Activated naive CD4-positive, alpha-beta T cell treated with anti-CD3 and anti-CD28 coated beads, Interleukin-2, amount 10 ng/mL, durations not matched to agents 7 days and 5 days (primary cell): ENCODE results near the gene WNT4.

Experiments
- CTCF ChIA-PET: fragments of 350-600 bp; sonication (Branson Sonifier 250); formaldehyde crosslinking; loops from one replicate; lab custom pipeline; 2021; ENCODE audit warnings: antibody characterized with exemption; lab: Charles Lee
- DNase-seq: peaks from one replicate; pipeline ENCODE4 v3.0.0-alpha.2; 2020
- H3K27ac Mint-ChIP-seq: one replicate; pipeline ENCODE4 v1.8.0; 2021; ENCODE audit warnings: mild to moderate bottlenecking, moderate library complexity, mixed read lengths
- H3K27me3 Mint-ChIP-seq: one replicate; pipeline ENCODE4 v1.8.0; 2021; ENCODE audit warnings: mild to moderate bottlenecking, mixed read lengths
- H3K36me3 Mint-ChIP-seq: one replicate; pipeline ENCODE4 v1.8.0; 2021; ENCODE audit warnings: mixed read lengths
- H3K4me1 Mint-ChIP-seq: one replicate; pipeline ENCODE4 v1.8.0; 2021; ENCODE audit warnings: mixed read lengths
- H3K4me3 Mint-ChIP-seq: one replicate; pipeline ENCODE4 v1.8.0; 2021; ENCODE audit warnings: mild to moderate bottlenecking, moderate library complexity, mixed read lengths
- H3K9me3 Mint-ChIP-seq: one replicate; pipeline ENCODE4 v1.8.0; 2021; ENCODE audit warnings: mixed read lengths

Gene WNT4

DNA sequence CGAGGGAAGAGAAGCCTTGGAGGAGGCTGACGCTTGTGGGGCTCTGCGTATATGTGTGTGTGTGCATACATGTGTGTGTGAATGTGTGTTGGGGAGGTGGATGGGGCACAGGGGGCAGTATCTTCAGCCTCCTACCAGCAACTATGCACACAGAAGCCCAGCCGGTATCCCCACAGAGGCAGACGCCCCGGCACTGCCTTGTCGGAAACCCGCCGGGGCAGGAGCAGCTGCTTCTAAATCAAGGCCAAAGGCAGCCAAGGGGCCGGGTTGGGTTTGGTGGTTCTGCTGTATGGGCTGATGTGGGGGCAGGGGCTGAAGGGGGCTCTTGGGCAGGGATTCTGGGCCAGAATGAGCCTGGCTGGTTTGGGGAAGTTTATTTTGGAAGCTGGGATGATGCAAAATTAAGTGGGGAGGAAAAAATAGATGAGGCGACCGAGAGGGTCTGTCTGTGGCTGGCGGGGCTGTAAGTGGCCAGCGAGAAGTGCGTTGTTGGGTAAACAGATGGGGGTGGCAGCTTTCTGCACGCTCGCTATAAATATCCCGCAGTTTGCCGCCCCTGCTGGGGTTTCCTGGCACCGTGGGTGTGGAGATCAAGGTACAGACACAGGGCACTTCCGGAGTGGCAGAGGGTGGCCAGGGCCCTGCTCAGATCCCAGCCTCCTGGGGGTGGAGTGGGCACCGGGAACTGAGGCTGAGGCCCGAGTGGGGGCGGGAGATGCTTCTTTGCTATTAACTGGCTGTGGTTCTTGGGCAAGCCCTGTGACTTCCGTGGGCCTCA lies 11.0 kb upstream of the WNT4 start:
- peaks cover 66% of the 10 kb centered on the region for H3K27me3 Mint-ChIP-seq
- DNase-seq = no peak
- peak overlapping the region; percentile 7 for H3K27ac Mint-ChIP-seq
- CTCF ChIA-PET = no interaction called here
- no peaks in the 10 kb centered on the region for H3K4me1 Mint-ChIP-seq
- no peaks in the 10 kb centered on the region for H3K9me3 Mint-ChIP-seq
- H3K4me3 Mint-ChIP-seq = no peak overlapping the region
- no peaks in the 10 kb centered on the region for H3K36me3 Mint-ChIP-seq

DNA sequence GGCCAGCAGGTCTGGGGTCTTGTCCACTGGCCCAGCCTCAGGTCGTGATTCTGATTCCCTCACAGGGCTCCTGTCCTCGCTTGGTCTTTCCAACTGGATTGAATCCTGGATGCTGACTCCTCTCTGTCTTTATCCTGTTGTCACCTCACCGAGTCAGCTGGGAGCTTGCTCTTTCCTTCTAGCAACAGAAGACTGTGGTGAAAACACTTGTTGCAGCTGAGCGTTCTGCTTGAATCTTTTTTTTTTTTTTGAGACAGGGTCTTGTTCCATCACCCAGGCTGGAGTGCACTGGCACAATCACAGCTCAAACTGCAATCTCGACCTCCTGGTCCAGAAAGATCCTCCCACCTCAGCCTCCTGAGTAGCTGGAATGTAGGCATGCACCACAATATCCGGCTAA lies 8.0 kb upstream of the WNT4 start:
- H3K4me1 Mint-ChIP-seq = no peaks in the 10 kb centered on the region
- H3K4me3 Mint-ChIP-seq = no peak overlapping the region
- CTCF ChIA-PET = no interaction called here
- peaks cover 79% of the 10 kb centered on the region for H3K27me3 Mint-ChIP-seq
- H3K27ac Mint-ChIP-seq = no peak overlapping the region
- DNase-seq = no peak
- H3K9me3 Mint-ChIP-seq = no peaks in the 10 kb centered on the region
- H3K36me3 Mint-ChIP-seq = no peaks in the 10 kb centered on the region

DNA sequence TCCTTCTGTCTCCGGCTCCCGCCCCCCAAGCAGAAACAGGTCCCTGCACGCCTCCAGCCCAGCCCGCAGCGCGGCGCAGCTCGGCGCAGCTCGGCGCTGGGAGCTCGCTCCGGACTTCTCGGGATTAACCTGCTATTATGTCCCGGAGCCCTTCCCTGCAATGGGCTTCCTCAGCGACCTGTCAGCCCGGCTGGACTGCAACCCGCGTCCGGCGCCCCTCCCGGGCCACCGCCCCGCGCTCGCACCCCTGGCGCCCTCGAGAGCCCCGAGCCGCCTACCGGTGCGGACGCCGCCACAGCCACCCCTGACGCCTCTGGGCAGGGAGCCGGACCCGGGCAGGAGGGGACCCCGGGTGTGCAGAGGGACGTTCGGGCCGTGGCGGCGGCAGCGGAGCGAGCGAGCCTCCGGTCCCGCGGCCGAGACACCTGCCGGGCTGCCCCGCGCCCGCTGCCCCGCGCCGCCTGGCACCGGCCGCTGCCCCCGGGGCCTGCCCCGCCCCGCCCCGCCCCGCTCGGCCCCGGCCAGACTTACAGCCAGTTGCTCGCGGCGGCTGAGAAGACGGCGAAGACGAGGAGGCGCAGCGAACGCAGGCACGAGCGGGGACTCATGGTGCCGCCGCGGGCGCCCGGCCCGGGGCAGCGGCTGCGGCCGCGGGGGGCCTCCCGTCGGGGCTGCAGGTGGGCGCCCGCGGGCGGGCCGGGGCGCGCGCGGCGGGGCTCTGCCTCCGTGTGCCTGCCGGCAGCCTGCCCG lies 407 bp downstream of the WNT4 start:
- no peak overlapping the region for H3K4me3 Mint-ChIP-seq
- DNase-seq = no peak
- H3K9me3 Mint-ChIP-seq = no peaks in the 10 kb centered on the region
- H3K27me3 Mint-ChIP-seq = peaks cover 90% of the 10 kb centered on the region
- no peak overlapping the region for H3K27ac Mint-ChIP-seq
- CTCF ChIA-PET = interaction anchor here (0.9 to 2.8 kb wide), 3 partner anchors 12 to 132 kb away, joined by 3 to 18 read pairs (median 4); no protein-coding TSS in a partner anchor
- H3K36me3 Mint-ChIP-seq = no peaks in the 10 kb centered on the region
- H3K4me1 Mint-ChIP-seq = peaks cover 7% of the 10 kb centered on the region

DNA sequence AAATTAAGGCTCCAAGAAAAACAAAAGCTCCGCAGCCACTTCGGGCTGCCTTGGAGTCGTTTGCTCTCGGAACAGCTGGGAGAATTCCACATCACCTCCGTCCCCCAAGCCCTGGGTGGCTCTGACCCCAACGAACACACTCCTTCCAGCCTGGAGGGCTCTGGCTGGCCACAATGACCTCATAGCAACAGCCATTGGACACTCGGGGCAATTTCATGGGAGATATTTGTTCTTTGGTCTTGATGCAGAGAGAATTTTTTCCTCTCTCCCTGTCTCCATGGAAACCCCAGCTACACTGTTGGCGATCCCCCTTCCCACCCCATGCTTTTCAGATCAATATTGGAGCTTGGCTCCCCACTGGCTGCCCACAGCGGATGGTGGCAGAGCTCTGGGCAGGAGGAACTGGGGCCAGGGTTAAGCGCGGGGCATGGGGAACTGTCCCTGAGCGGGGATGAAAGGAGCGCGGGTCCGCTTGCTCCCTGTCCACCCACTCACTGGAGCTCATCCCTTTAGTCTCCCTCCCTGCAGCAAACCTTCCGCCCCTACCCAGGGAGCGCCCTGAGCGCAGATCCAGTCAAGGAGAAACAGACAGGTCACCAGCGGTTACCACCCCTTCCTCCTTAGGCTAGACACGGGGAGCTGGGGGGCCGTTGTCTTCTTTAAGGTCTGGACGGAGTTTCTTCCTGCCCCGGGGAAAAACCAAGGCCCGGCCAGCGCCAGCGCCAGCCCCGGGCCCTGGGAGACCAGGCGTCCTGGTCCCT lies 1.2 kb downstream of the WNT4 start:
- Mint-ChIP-seq H3K27ac (no peak overlapping the region), H3K4me1 (peaks cover 7% of the 10 kb centered on the region), H3K4me3 (peak overlapping the region; percentile 12), H3K27me3 (peaks cover 89% of the 10 kb centered on the region), H3K9me3 (no peaks in the 10 kb centered on the region), H3K36me3 (no peaks in the 10 kb centered on the region)
- DNase-seq = no peak
- CTCF ChIA-PET = interaction anchor here (0.9 to 2.8 kb wide), 3 partner anchors 11 to 133 kb away, joined by 3 to 18 read pairs (median 4); no protein-coding TSS in a partner anchor

DNA sequence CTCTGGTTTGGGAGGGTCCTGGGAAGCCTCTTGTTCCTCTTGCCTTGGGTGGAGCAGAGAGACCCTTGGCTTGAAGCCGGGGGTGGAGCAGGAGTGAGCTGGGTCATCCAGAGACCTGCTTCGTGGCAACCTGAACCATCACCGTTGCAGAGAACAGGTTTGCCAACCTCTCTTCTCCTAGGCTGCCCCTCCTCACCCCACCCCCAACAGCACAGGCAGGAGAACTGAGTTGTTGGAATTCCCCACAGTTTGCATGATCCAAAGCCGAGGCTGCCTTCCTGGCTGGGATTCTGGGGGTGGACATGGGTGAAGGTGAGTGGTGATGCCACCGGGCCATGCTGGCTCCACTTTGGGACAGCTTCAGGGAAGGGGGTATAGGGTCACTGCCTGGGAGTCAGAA lies 2.2 kb downstream of the WNT4 start:
- Mint-ChIP-seq H3K4me3 (no peak overlapping the region), H3K27ac (no peak overlapping the region), H3K9me3 (no peaks in the 10 kb centered on the region), H3K36me3 (no peaks in the 10 kb centered on the region), H3K27me3 (peaks cover 87% of the 10 kb centered on the region), H3K4me1 (peaks cover 7% of the 10 kb centered on the region)
- no peak for DNase-seq
- CTCF ChIA-PET = interaction anchor here (1.9 to 2.8 kb wide), 2 partner anchors 10 to 276 kb away, joined by 5 to 18 read pairs; no protein-coding TSS in a partner anchor

DNA sequence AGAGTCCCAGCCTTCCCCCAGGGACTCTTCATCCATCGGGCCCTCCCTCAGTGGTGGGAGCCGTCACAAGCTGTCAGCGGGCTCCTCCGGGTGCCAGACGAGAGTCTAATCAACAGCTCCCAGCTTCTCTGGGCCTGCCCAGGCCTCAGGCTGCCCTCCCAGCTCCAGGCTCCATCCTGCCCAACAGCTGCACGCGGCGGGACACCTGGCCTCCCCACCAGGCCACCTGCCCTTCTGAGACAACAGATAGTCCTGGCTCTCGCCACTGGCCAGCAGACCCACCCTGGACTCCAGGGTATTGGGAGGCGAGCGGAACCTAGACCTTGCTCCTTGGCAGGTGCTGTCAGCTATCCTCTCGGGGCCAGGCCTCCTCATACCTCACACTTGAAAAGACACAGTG lies 3.1 kb downstream of the WNT4 start:
- no peak overlapping the region for H3K27ac Mint-ChIP-seq

DNA sequence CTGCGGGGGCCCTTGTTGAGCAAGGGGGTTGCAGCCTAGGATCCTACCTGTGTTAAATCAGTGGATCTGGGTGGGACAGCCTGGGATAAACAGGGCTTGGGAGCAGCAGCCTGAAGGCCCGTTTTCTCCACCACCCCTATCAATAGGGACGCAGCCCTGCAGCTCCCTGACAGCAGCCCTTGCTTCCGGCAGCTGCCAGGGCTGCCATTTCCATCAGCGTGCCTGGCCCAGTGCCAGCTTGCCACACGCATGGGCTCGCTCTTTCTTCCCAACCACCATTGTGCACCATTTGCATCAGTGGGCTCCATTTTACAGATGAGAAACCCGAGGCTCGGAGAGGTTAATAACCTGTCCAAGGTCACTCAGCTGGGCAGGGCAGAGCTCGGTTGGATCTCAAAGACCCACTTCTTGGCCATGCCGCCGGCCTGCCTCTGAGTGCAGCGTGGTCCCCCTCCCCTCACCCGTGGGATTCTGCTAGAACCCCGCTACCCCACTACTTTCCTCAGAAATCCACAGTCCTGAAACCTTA lies 3.8 kb downstream of the WNT4 start:
- no peaks in the 10 kb centered on the region for H3K36me3 Mint-ChIP-seq
- H3K4me1 Mint-ChIP-seq = peaks cover 6% of the 10 kb centered on the region
- DNase-seq = no peak
- no peaks in the 10 kb centered on the region for H3K9me3 Mint-ChIP-seq
- H3K4me3 Mint-ChIP-seq = no peak overlapping the region
- CTCF ChIA-PET = interaction anchor here (1.4 to 1.9 kb wide), 3 partner anchors 34 to 277 kb away, joined by 3 to 6 read pairs (median 5); no protein-coding TSS in a partner anchor
- peaks cover 84% of the 10 kb centered on the region for H3K27me3 Mint-ChIP-seq
- no peak overlapping the region for H3K27ac Mint-ChIP-seq

More for the DNA sequence above, 3.1 kb downstream of the WNT4 start:
- CTCF ChIA-PET = interaction anchor here (1.4 to 2.8 kb wide), 4 partner anchors 9 to 277 kb away, joined by 3 to 18 read pairs (median 6); no protein-coding TSS in a partner anchor
- Mint-ChIP-seq H3K36me3 (no peaks in the 10 kb centered on the region), H3K4me1 (peaks cover 7% of the 10 kb centered on the region), H3K9me3 (no peaks in the 10 kb centered on the region), H3K27me3 (peaks cover 87% of the 10 kb centered on the region), H3K4me3 (no peak overlapping the region)
- no peak for DNase-seq

DNA sequence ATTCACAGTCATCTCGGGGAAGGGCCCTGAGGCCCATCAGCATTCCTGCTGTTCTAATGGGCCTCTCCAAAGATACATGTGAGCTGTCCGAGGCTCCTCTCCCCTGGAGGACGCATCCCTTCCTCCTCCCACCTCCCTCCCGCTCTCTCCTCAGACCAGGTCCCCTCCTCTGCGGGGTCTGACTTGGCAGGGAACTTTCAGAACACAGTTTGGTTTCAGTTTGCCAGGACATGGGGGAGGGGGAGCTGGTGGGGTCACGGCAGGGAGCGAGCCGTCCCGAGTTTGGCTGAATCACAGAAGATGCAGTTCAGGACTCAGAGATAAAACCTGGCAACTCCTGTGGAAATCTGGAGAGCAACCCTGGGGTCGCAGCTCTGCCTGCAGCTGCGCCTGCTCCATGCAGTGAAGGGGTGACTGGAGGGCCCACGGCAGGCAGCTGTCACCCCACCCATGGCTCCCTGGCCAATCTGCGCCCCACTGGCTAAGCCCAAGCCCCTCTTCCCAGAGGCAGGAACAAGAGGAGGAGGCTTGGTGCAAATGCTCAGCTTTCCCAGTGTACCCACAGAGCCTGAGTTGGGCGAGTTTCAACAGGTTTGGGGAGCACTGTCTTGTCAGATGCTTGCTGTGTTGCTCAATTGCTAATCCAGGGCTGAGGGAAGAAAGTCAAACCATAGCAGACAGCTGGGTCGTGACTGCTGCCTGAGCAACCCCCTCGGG lies 5.7 kb downstream of the WNT4 start:
- CTCF ChIA-PET = no interaction called here
- H3K36me3 Mint-ChIP-seq = no peaks in the 10 kb centered on the region
- H3K27ac Mint-ChIP-seq = no peak overlapping the region
- no peak for DNase-seq
- H3K4me1 Mint-ChIP-seq = no peaks in the 10 kb centered on the region
- H3K27me3 Mint-ChIP-seq = peaks cover 78% of the 10 kb centered on the region
- H3K9me3 Mint-ChIP-seq = no peaks in the 10 kb centered on the region
- no peak overlapping the region for H3K4me3 Mint-ChIP-seq

DNA sequence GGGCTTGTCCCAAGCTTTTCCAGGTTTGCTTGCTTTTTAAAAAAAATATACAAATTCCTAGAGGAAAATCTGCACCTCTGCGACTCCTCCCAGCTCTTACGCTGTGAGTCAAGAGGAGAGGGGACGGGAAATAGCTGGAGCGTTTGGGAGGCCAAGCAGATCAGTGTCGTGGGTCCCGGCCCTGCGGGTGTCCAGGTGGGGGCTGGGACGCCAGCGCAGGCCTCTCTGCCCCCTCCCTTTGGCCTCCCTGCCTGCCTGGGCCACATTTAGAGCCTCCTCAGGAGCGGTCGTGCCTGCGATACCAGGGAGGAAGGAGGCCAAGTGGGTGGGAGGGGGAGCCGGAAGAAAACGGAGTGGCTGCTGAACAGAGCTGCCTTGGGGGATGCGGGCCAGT lies 9.0 kb downstream of the WNT4 start:
- Mint-ChIP-seq H3K27ac (no peak overlapping the region), H3K36me3 (no peaks in the 10 kb centered on the region), H3K27me3 (peaks cover 46% of the 10 kb centered on the region), H3K4me1 (no peaks in the 10 kb centered on the region), H3K4me3 (no peak overlapping the region), H3K9me3 (no peaks in the 10 kb centered on the region)
- DNase-seq = no peak
- CTCF ChIA-PET = no interaction called here

DNA sequence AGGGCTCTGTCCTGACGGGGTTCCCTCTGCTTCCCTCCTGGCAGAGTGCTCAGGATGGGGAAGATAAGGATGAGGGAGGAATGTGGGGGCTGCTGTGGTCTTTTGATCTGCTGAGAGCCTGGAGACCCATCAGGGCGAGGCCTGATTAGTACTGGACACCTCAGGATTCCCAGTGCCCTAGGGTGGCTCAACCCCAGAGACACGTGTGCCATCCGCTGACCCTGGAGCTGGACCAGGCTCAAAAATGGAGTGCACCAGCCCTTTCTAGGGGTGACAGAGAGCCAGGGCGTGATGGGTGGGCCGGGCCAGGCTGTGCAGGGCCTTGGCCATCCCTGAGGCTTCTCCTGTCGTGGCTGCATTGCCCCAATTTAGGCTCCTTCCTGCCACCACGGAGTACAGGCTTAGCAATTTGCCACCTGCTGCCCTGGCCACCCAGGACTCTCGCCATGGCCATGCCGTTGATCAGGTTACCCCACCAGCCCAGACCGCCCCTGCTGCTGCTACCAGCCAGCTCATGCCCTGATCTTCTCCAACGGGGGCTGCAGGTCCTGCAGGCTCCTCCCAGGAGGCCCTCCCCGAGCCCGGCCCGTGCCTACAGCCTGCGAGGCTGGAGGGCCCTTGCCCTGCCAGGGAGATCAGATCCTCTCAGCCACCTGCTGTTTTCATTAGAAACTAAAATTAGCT lies 9.5 kb downstream of the WNT4 start:
- Mint-ChIP-seq H3K4me3 (no peak overlapping the region), H3K36me3 (no peaks in the 10 kb centered on the region), H3K9me3 (no peaks in the 10 kb centered on the region), H3K27me3 (peaks cover 40% of the 10 kb centered on the region), H3K27ac (no peak overlapping the region), H3K4me1 (no peaks in the 10 kb centered on the region)
- DNase-seq = no peak
- CTCF ChIA-PET = no interaction called here

DNA sequence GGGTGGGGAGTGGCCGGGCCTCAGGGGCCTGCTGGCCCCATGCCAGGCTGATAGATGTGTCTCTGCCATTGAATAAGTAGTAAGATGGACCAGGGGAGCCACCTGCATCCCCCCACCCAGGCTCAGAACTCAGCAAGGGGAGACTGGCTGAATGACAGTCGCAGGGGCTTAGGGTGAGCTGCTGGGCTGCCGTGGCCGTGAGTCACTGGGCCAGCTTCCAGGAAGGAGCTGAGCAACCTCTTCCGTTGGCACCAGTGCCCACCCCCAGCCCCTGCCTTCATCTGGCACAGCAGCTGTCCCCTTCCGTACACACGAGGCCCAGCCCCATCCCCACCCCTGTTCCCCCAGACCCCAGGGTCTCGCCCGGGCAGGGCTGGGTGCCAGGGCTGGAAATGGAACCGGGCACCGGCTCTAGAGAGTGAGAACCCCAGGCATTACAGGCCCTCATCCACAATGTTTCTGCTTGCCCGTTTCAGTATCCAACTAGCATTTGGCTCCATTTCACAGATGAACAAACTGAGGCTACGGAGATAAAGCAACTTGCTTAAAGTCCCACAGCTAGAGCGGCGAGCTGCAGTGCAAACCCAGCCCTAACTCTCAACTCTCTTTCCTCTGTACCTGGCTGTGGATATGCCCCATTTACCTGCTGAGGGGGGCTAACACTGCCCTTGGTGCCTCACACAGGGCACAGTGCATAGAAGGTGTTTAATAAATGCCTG lies 10.2 kb downstream of the WNT4 start:
- peaks cover 33% of the 10 kb centered on the region for H3K27me3 Mint-ChIP-seq
- H3K4me1 Mint-ChIP-seq = no peaks in the 10 kb centered on the region
- H3K4me3 Mint-ChIP-seq = no peak overlapping the region
- DNase-seq = no peak
- H3K36me3 Mint-ChIP-seq = no peaks in the 10 kb centered on the region
- CTCF ChIA-PET = interaction anchor here (0.6 to 3.3 kb wide), 5 partner anchors 9 to 284 kb away, joined by 3 to 23 read pairs (median 5); no protein-coding TSS in a partner anchor
- H3K27ac Mint-ChIP-seq = no peak overlapping the region
- no peaks in the 10 kb centered on the region for H3K9me3 Mint-ChIP-seq

DNA sequence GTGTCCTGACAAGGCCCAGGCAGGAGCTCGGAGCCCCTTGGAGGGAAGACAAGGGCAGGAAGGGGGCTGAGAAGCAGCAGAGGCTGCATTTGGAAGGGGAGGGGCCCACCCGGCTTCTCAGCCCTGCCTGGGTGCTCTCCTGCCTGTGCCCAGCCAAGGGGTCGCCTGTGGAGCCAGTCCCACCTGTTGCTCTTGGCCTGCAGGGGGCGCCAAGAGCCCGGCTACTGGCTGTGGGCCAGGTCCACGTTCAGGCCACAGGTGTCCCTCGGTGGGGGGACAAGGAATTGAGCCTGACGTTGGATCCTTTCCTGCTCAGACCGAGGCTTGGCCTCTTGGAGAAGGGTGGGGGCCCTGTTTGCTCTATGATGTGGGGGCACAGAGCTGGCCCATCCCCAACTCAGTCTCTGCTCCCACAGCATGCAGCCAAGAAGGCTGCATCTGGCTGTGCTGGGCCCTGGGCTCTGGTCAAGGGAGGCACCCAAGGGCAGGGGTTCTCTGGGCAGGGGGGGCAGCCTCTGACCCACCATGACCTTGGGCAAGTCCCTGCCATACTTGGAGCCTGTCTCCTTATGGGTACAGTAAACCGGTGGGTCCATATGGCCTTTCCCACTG lies 10.9 kb downstream of the WNT4 start:
- CTCF ChIA-PET = interaction anchor here (0.6 to 3.3 kb wide), 8 partner anchors 9 to 287 kb away, joined by 3 to 23 read pairs (median 4); no protein-coding TSS in a partner anchor
- no peaks in the 10 kb centered on the region for H3K36me3 Mint-ChIP-seq
- peak; percentile 65 for DNase-seq
- peaks cover 26% of the 10 kb centered on the region for H3K27me3 Mint-ChIP-seq
- H3K27ac Mint-ChIP-seq = no peak overlapping the region
- no peaks in the 10 kb centered on the region for H3K4me1 Mint-ChIP-seq
- no peaks in the 10 kb centered on the region for H3K9me3 Mint-ChIP-seq
- no peak overlapping the region for H3K4me3 Mint-ChIP-seq
